Activated B cell treated with CpG ODN at 0.5 μM for 24 hours (primary cell): ENCODE results near the gene TMF1. TPM values are rescaled to one million over a fixed set of nuclear protein-coding genes. Genes with fewer than 3 reads are reported as not detected.

Source experiments
- ATAC-seq: fragments of 200-7000 bp; cut with Tn5 transposase; one replicate; pipeline ENCODE4 v1.10.0; 2021; ENCODE audit warnings: low read depth, mild to moderate bottlenecking, moderate library complexity
- CTCF ChIA-PET: fragments of 350-600 bp; sonication (Branson Sonifier 250); formaldehyde crosslinking; loops from one replicate; lab custom pipeline; 2021; ENCODE audit warnings: antibody characterized with exemption; lab: Charles Lee
- POLR2A ChIA-PET: fragments of 350-600 bp; sonication (Branson Sonifier 250); formaldehyde crosslinking; loops from one replicate; lab custom pipeline; 2021; ENCODE audit warnings: antibody characterized with exemption; lab: Charles Lee
- DNase-seq: peaks from one replicate; pipeline ENCODE4 v3.0.0; 2022
- H3K27ac Mint-ChIP-seq: one replicate; pipeline ENCODE4 v1.8.0; 2020; ENCODE audit warnings: mixed read lengths
- H3K27me3 Mint-ChIP-seq: one replicate; pipeline ENCODE4 v1.8.0; 2021; ENCODE audit warnings: mixed read lengths
- H3K36me3 Mint-ChIP-seq: one replicate; pipeline ENCODE4 v1.8.0; 2021; ENCODE audit warnings: low read depth, mixed read lengths
- H3K4me1 Mint-ChIP-seq: one replicate; pipeline ENCODE4 v1.8.0; 2021; ENCODE audit warnings: mixed read lengths
- H3K4me3 Mint-ChIP-seq: one replicate; pipeline ENCODE4 v1.8.0; 2020; ENCODE audit warnings: mild to moderate bottlenecking, mixed read lengths
- H3K9me3 Mint-ChIP-seq: one replicate; pipeline ENCODE4 v1.8.0; 2020; ENCODE audit warnings: mixed read lengths
- CTCF ChIP-seq: fragments of 200-600 bp; IDR thresholded peaks from one replicate; pipeline ENCODE4 v1.8.0; 2022; ENCODE audit warnings: antibody characterized with exemption, mild to moderate bottlenecking
- intact Hi-C: fragments of 100-400 bp; cut with micrococcal nuclease; formaldehyde crosslinking; loops from one replicate; pipeline ENCODE4 v1.15.1; 2024
- total RNA-seq: library from RNA; stranded (reverse); gene quantifications from 2 replicates; pipeline ENCODE4 v1.2.3, GENCODE V29; 2022

Gene TMF1
- total RNA-seq, 1 donor from 2014 or later = 43.6 TPM

DNA sequence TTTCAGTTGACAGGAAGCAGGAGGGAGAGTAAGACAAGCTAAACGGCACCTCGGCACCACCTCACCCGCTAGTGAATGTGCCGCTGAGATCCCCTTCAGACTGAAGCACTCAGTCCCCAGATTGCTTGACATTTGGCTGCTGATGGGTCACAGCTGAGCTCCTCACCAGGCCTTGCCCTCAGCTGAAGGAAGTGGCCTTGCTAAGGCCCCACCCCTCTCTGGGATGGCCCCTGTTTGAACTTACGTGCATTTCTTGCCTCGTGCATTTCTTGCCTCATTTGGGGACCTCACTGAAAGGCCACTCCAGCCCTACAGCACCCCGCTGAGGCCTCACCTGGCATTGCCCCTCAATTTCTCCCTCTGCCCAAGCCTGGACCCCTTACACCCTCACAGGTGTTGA lies 78.5 kb downstream of the TMF1 start:
- ChIA-PET POLR2A (no interaction called here), CTCF (no interaction called here)
- ATAC-seq (no peak), DNase-seq (no peak)
- no peak for TF ChIP-seq CTCF
- H3K9me3 Mint-ChIP-seq = no peaks in the 10 kb centered on the region
- H3K4me3 Mint-ChIP-seq = no peak overlapping the region
- H3K27ac Mint-ChIP-seq = no peak overlapping the region
- intact Hi-C loops = loop anchor here (5.0 to 10.0 kb wide), 2 partner anchors 414 to 1859 kb away; partner anchors contain the start of gene FRMD4B
- H3K36me3 Mint-ChIP-seq = peaks cover 15% of the 10 kb centered on the region
- H3K27me3 Mint-ChIP-seq = peaks cover 6% of the 10 kb centered on the region
- no peaks in the 10 kb centered on the region for H3K4me1 Mint-ChIP-seq

DNA sequence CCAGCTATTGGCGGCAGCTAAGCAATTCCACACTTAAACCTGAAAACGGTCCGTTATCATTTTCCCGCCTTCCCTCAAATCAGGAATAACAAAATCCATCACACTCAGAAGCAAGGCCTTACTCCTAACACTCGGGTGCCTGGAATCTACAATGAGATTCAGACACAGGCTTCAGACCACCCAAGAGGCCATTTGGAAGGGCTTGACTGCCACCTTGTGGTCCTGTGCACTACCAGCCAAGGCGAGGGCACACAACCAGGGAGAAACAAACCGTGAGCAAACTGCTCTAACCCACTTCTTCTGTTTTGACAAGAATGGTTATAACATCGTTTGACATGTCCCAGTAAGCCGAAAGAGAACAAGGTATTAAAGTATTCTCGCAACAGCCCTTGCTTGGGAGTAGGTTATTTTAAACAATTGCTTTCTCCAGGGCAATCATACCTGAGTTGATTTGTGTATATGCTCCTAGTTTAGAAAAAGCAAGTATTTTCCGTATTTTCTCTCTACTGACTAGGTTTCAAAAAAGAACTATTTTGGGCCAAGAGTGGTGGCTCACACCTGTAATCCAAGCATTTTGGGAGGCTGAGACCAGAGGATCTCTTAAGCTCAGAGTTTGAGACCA lies 79.7 kb downstream of the TMF1 start:
- Mint-ChIP-seq H3K27ac (no peak overlapping the region), H3K27me3 (peaks cover 6% of the 10 kb centered on the region), H3K4me3 (no peak overlapping the region), H3K36me3 (peaks cover 7% of the 10 kb centered on the region), H3K9me3 (no peaks in the 10 kb centered on the region), H3K4me1 (no peaks in the 10 kb centered on the region)
- ATAC-seq (no peak), DNase-seq (no peak)
- POLR2A ChIA-PET = no interaction called here
- intact Hi-C loops = loop anchor here (5.0 to 10.0 kb wide), 2 partner anchors 415 to 1858 kb away; partner anchors contain the start of gene FRMD4B
- no peak for TF ChIP-seq CTCF
- CTCF ChIA-PET = no interaction called here

Other genes starting within 250 kb of the TMF1 start
- gene TAFA4, start 119.8 kb downstream of the TMF1 start, total RNA-seq = not detected in 2 replicates
- gene EOGT, start 38.6 kb downstream of the TMF1 start, total RNA-seq = 14.4 and 17.3 TPM in 2 replicates
- gene UBA3, start 28.0 kb upstream of the TMF1 start, total RNA-seq = 86.6 and 91.9 TPM in 2 replicates
- gene ARL6IP5, start 32.6 kb upstream of the TMF1 start, total RNA-seq = 77.5 and 77.8 TPM in 2 replicates
- gene LMOD3, start 70.3 kb upstream of the TMF1 start, total RNA-seq = not detected in 2 replicates